Activated CD8-positive, alpha-beta T cell treated with anti-CD3 and anti-CD28 coated beads for 36 hours (primary cell): ENCODE data around the gene ELN. TPM values are rescaled to one million over a fixed set of nuclear protein-coding genes. Genes with fewer than 3 reads are reported as not detected.
"Not testable (repeated sequence)": the region's sequence is repeated elsewhere in the genome, so short reads cannot be mapped to it uniquely, and the experiment has no call there.

Experiments
- ATAC-seq: fragments of 200-7000 bp; cut with Tn5 transposase; one replicate; pipeline ENCODE4 v1.10.0; 2021; ENCODE audit warnings: mild to moderate bottlenecking, moderate library complexity
- CTCF ChIA-PET: fragments of 350-600 bp; sonication (Branson Sonifier 250); formaldehyde crosslinking; loops from one replicate; lab custom pipeline; 2021; ENCODE audit warnings: antibody characterized with exemption; lab: Charles Lee
- POLR2A ChIA-PET: fragments of 350-600 bp; sonication (Branson Sonifier 250); formaldehyde crosslinking; loops from one replicate; lab custom pipeline; 2021; ENCODE audit warnings: antibody characterized with exemption; lab: Charles Lee
- DNase-seq: peaks from one replicate; pipeline ENCODE4 v3.0.0-alpha.2; 2020
- H3K27ac Mint-ChIP-seq: one replicate; pipeline ENCODE4 v1.8.0; 2021; ENCODE audit warnings: mild to moderate bottlenecking, mixed read lengths
- H3K27me3 Mint-ChIP-seq: one replicate; pipeline ENCODE4 v1.8.0; 2021; ENCODE audit warnings: mixed read lengths
- H3K36me3 Mint-ChIP-seq: one replicate; pipeline ENCODE4 v1.8.0; 2021; ENCODE audit warnings: low read depth, mixed read lengths
- H3K4me1 Mint-ChIP-seq: one replicate; pipeline ENCODE4 v1.8.0; 2021; ENCODE audit warnings: low read depth, mixed read lengths
- H3K4me3 Mint-ChIP-seq: one replicate; pipeline ENCODE4 v1.8.0; 2021; ENCODE audit warnings: mild to moderate bottlenecking, moderate library complexity, mixed read lengths
- H3K9me3 Mint-ChIP-seq: one replicate; pipeline ENCODE4 v1.8.0; 2021; ENCODE audit warnings: mixed read lengths
- CTCF ChIP-seq: fragments of 200-600 bp; IDR thresholded peaks from one replicate; pipeline ENCODE4 v1.8.0; 2022; ENCODE audit warnings: antibody characterized with exemption, mild to moderate bottlenecking
- intact Hi-C: fragments of 100-400 bp; cut with micrococcal nuclease; formaldehyde crosslinking; loops from one replicate; pipeline ENCODE4 v1.10.0; 2022
- total RNA-seq, 2 experiments: library from RNA; stranded (reverse); gene quantifications; one replicate each; pipeline ENCODE4 v1.2.3, GENCODE V29; 2021

ELN gene
- total RNA-seq, 2 experiments from 2014 or later: not detected

- Mint-ChIP-seq H3K27me3 (no peaks in the 10 kb centered on the region), H3K36me3 (no peaks in the 10 kb centered on the region), H3K9me3 (no peaks in the 10 kb centered on the region), H3K4me3 (no peak overlapping the region), H3K4me1 (no peaks in the 10 kb centered on the region), H3K27ac (no peak overlapping the region)
- no peak for TF ChIP-seq CTCF
- no peak for ATAC-seq
- no peak for DNase-seq
- intact Hi-C loops: no loop called here
- CTCF ChIA-PET: interaction anchor here (4.8 kb wide), 1 partner anchor 18 kb away, joined by 20 read pairs; no protein-coding TSS in a partner anchor
- POLR2A ChIA-PET: interaction anchor here (0.7 kb wide), 1 partner anchor 23 kb away, joined by 3 read pairs; no protein-coding TSS in a partner anchor
Observed at GRCh38 chr7:74044366-74045350, 16.7 kb downstream of the ELN start.

- DNase-seq, H3K27ac Mint-ChIP-seq, intact Hi-C loops, ATAC-seq, H3K27me3 Mint-ChIP-seq, POLR2A ChIA-PET, H3K36me3 Mint-ChIP-seq, H3K4me3 Mint-ChIP-seq, H3K4me1 Mint-ChIP-seq, H3K9me3 Mint-ChIP-seq: not testable (repeated sequence)
- CTCF ChIA-PET: interaction anchor here (1.1 to 4.8 kb wide), 3 partner anchors 18 to 21 kb away, joined by 3 to 20 read pairs (median 3); no protein-coding TSS in a partner anchor
Observed at GRCh38 chr7:74046581-74046980, 18.6 kb downstream of the ELN start.

GRCh38 chr7:74047804-74048380, 19.9 kb downstream of the ELN start:
- ChIA-PET CTCF (interaction anchor here (1.6 to 4.8 kb wide), 2 partner anchors 17 to 22 kb away, joined by 3 to 20 read pairs; no protein-coding TSS in a partner anchor), POLR2A (no interaction called here)
- Mint-ChIP-seq H3K27me3 (no peaks in the 10 kb centered on the region), H3K4me3 (no peak overlapping the region), H3K4me1 (no peaks in the 10 kb centered on the region), H3K27ac (no peak overlapping the region), H3K9me3 (no peaks in the 10 kb centered on the region), H3K36me3 (no peaks in the 10 kb centered on the region)
- DNase-seq: no peak
- no peak for ATAC-seq
- intact Hi-C loops: no loop called here
- no peak for TF ChIP-seq CTCF

- Mint-ChIP-seq H3K27me3 (peaks cover 3% of the 10 kb centered on the region), H3K9me3 (no peaks in the 10 kb centered on the region), H3K36me3 (no peaks in the 10 kb centered on the region), H3K4me3 (no peak overlapping the region), H3K4me1 (no peaks in the 10 kb centered on the region), H3K27ac (no peak overlapping the region)
- intact Hi-C loops: no loop called here
- TF ChIP-seq CTCF: no peak
- DNase-seq (no peak), ATAC-seq (no peak)
- ChIA-PET POLR2A (no interaction called here), CTCF (no interaction called here)
Observed at GRCh38 chr7:74048999-74049599, 21.1 kb downstream of the ELN start.

GRCh38 chr7:74049997-74050798, 22.2 kb downstream of the ELN start:
- CTCF ChIA-PET: no interaction called here
- no peak for DNase-seq
- Mint-ChIP-seq H3K4me3 (no peak overlapping the region), H3K4me1 (no peaks in the 10 kb centered on the region), H3K27me3 (peaks cover 3% of the 10 kb centered on the region), H3K27ac (no peak overlapping the region), H3K36me3 (no peaks in the 10 kb centered on the region), H3K9me3 (no peaks in the 10 kb centered on the region)
- intact Hi-C loops: no loop called here
- no peak for ATAC-seq
- no peak for TF ChIP-seq CTCF
- POLR2A ChIA-PET: no interaction called here
